ENCODE data around the gene AUTS2. TPM values are rescaled to one million over a fixed set of nuclear protein-coding genes. Genes with fewer than 3 reads are reported as not detected.

Gene AUTS2
- total RNA-seq, 1 experiment from 2014 or later: not detected

- Mint-ChIP-seq H3K4me3 (ENCODE audit: low read depth, unreplicated experiment) (no peak overlapping the region), H3K4me1 (ENCODE audit: low read depth, unreplicated experiment) (no peaks in the 10 kb centered on the region), H3K27me3 (ENCODE audit: unreplicated experiment) (no peaks in the 10 kb centered on the region), H3K9me3 (ENCODE audit: low read depth, unreplicated experiment) (peaks cover 3% of the 10 kb centered on the region), H3K36me3 (ENCODE audit: insufficient read depth, unreplicated experiment) (no peaks in the 10 kb centered on the region), H3K27ac (ENCODE audit: unreplicated experiment) (no peak overlapping the region)
- TF ChIP-seq, protein P1, sequence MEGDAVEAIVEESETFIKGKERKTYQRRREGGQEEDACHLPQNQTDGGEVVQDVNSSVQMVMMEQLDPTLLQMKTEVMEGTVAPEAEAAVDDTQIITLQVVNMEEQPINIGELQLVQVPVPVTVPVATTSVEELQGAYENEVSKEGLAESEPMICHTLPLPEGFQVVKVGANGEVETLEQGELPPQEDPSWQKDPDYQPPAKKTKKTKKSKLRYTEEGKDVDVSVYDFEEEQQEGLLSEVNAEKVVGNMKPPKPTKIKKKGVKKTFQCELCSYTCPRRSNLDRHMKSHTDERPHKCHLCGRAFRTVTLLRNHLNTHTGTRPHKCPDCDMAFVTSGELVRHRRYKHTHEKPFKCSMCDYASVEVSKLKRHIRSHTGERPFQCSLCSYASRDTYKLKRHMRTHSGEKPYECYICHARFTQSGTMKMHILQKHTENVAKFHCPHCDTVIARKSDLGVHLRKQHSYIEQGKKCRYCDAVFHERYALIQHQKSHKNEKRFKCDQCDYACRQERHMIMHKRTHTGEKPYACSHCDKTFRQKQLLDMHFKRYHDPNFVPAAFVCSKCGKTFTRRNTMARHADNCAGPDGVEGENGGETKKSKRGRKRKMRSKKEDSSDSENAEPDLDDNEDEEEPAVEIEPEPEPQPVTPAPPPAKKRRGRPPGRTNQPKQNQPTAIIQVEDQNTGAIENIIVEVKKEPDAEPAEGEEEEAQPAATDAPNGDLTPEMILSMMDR (IDR thresholded peaks at IDR 0.05; ENCODE audit: unreplicated experiment): no peak
- DNase-seq: no peak
- intact Hi-C loops (cut with micrococcal nuclease; ENCODE audit: unreplicated experiment): no loop called here
- CTCF ChIA-PET: no interaction called here
- BruUV-seq (replicated peaks): no TSS peak
Measured at GRCh38 chr7:70094831-70095230, 496.6 kb downstream of the AUTS2 start.

DNA sequence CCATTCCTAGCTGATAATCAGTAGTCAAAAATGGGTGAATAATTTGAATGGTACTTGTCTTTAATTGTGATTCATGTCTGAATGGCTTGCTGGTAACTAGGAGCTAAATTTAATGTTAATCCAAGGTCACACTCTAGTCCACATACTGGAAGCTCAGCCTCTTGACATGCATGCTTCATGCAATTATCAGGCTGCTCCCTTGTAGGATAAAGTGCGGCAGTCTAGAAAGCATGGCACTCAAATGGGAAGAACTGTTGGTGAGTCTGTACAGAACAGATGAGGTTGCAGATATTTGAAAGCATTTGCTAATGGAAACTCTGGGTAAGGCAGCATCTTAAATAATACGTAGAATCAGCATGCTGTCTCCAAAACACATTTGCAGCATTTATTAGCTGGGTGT lies 499.4 kb downstream of the AUTS2 start:
- no peak for DNase-seq
- H3K4me1 Mint-ChIP-seq (ENCODE audit: low read depth, unreplicated experiment): no peaks in the 10 kb centered on the region
- no TSS peak for BruUV-seq (replicated peaks)
- no peaks in the 10 kb centered on the region for H3K27me3 Mint-ChIP-seq (ENCODE audit: unreplicated experiment)
- H3K36me3 Mint-ChIP-seq (ENCODE audit: insufficient read depth, unreplicated experiment): no peaks in the 10 kb centered on the region
- no peak overlapping the region for H3K27ac Mint-ChIP-seq (ENCODE audit: unreplicated experiment)
- CTCF ChIA-PET: no interaction called here
- peaks cover 3% of the 10 kb centered on the region for H3K9me3 Mint-ChIP-seq (ENCODE audit: low read depth, unreplicated experiment)
- H3K4me3 Mint-ChIP-seq (ENCODE audit: low read depth, unreplicated experiment): no peak overlapping the region
- TF ChIP-seq, protein P1 (IDR thresholded peaks at IDR 0.05; ENCODE audit: unreplicated experiment): no peak
- intact Hi-C loops (cut with micrococcal nuclease; ENCODE audit: unreplicated experiment): no loop called here

GRCh38 chr7:70098133-70098561 lies 499.9 kb downstream of the AUTS2 start:
- Mint-ChIP-seq H3K9me3 (ENCODE audit: low read depth, unreplicated experiment) (peaks cover 3% of the 10 kb centered on the region), H3K36me3 (ENCODE audit: insufficient read depth, unreplicated experiment) (no peaks in the 10 kb centered on the region), H3K4me1 (ENCODE audit: low read depth, unreplicated experiment) (no peaks in the 10 kb centered on the region), H3K27ac (ENCODE audit: unreplicated experiment) (no peak overlapping the region), H3K4me3 (ENCODE audit: low read depth, unreplicated experiment) (no peak overlapping the region), H3K27me3 (ENCODE audit: unreplicated experiment) (no peaks in the 10 kb centered on the region)
- CTCF ChIA-PET: no interaction called here
- TF ChIP-seq, protein P1 (IDR thresholded peaks at IDR 0.05; ENCODE audit: unreplicated experiment): no peak
- BruUV-seq (replicated peaks): no TSS peak
- DNase-seq: no peak
- intact Hi-C loops (cut with micrococcal nuclease; ENCODE audit: unreplicated experiment): no loop called here

DNA sequence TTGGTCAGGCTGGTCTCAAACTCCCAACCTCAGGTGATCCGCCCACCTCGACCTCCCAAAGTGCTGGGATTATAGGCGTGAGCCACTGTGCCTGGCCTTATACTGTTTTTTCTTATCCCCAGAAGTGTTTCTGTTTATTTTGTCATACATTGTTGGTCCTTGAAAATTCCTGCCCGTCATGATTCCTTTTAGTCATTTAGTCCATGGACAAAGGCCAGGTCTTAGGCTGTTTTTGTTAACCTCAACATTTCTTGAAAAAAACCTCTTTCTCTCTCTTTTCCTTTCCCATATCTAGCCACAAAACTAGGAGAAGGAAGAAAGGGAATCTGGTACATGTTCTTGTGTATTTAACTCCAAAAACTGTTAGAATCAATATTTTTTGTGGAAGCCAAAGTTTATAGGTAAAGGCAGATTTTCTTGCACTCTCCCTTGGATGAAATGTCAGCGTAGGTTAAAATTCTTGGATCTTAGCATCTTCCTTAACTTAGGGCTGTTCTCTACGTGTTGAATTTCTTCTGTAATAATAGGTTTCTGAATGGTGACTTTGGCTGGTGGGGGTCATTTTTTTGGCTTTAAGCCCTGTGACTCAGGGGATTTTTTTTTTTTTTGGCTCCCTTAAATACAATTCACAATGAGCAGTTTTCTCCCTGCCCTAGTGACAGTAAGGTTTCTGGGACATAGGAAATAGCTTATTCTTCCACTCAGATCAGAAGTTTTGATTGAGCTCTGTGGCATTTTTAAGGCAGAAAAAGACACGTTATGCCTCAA lies 500.8 kb downstream of the AUTS2 start:
- CTCF ChIA-PET: no interaction called here
- no peak overlapping the region for H3K27ac Mint-ChIP-seq (ENCODE audit: unreplicated experiment)
- no peak overlapping the region for H3K4me3 Mint-ChIP-seq (ENCODE audit: low read depth, unreplicated experiment)

More for the DNA sequence above, 500.8 kb downstream of the AUTS2 start:
- Mint-ChIP-seq H3K4me1 (ENCODE audit: low read depth, unreplicated experiment) (no peaks in the 10 kb centered on the region), H3K36me3 (ENCODE audit: insufficient read depth, unreplicated experiment) (no peaks in the 10 kb centered on the region), H3K27me3 (ENCODE audit: unreplicated experiment) (no peaks in the 10 kb centered on the region), H3K9me3 (ENCODE audit: low read depth, unreplicated experiment) (peaks cover 3% of the 10 kb centered on the region)
- no TSS peak for BruUV-seq (replicated peaks)
- DNase-seq: no peak
- TF ChIP-seq, protein P1 (IDR thresholded peaks at IDR 0.05; ENCODE audit: unreplicated experiment): no peak
- intact Hi-C loops (cut with micrococcal nuclease; ENCODE audit: unreplicated experiment): no loop called here
